NCI-H1417 treated with DMSO at 0.1 percent for 48 hours (cell line): Measurements from ENCODE around the gene WASL.

Source experiments
- DNase-seq: peaks from one replicate; lab custom pipeline; 2025; lab: John Stamatoyannopoulos, UW

Gene WASL

GRCh38 chr7:123690550-123690949 is 58.3 kb downstream of the WASL start:
- no peak for DNase-seq

GRCh38 chr7:123689250-123689649 is 59.6 kb downstream of the WASL start:
- no peak for DNase-seq

- DNase-seq, result no peak
Observed at GRCh38 chr7:123687727-123688126, 61.1 kb downstream of the WASL start.

GRCh38 chr7:123687161-123687560 is 61.6 kb downstream of the WASL start:
- DNase-seq, result no peak

- peak; percentile 13 for DNase-seq
Observed at GRCh38 chr7:123682690-123683089, 66.1 kb downstream of the WASL start.

GRCh38 chr7:123681561-123681960 is 67.2 kb downstream of the WASL start:
- DNase-seq, result no peak

GRCh38 chr7:123680580-123680979 is 68.2 kb downstream of the WASL start:
- DNase-seq, result no peak

- no peak for DNase-seq
Observed at GRCh38 chr7:123679614-123680013, 69.2 kb downstream of the WASL start.

GRCh38 chr7:123677061-123677715 is 71.6 kb downstream of the WASL start:
- DNase-seq, result no peak

- no peak for DNase-seq
Observed at GRCh38 chr7:123675181-123675473, 73.7 kb downstream of the WASL start.

- DNase-seq, result no peak
Observed at GRCh38 chr7:123674399-123675180, 74.2 kb downstream of the WASL start.

- DNase-seq, result no peak
Observed at GRCh38 chr7:123673752-123674398, 74.9 kb downstream of the WASL start.

GRCh38 chr7:123673137-123673732 is 75.6 kb downstream of the WASL start:
- DNase-seq, result no peak

GRCh38 chr7:123669485-123669884 is 79.3 kb downstream of the WASL start:
- DNase-seq, result no peak

GRCh38 chr7:123666492-123666891 is 82.3 kb downstream of the WASL start:
- DNase-seq, result peak; percentile 29

GRCh38 chr7:123665896-123666295 is 82.9 kb downstream of the WASL start:
- DNase-seq, result no peak

GRCh38 chr7:123665157-123665556 is 83.6 kb downstream of the WASL start:
- DNase-seq, result no peak

GRCh38 chr7:123663200-123663599 is 85.6 kb downstream of the WASL start:
- DNase-seq, result no peak

GRCh38 chr7:123662755-123663154 is 86.0 kb downstream of the WASL start:
- DNase-seq, result no peak

- no peak for DNase-seq
Observed at GRCh38 chr7:123662293-123662692, 86.5 kb downstream of the WASL start.

GRCh38 chr7:123661765-123662164 is 87.0 kb downstream of the WASL start:
- no peak for DNase-seq

GRCh38 chr7:123660514-123661354 is 88.1 kb downstream of the WASL start:
- no peak for DNase-seq
